CD4-positive, alpha-beta T cell treated with Interleukin-4 for 1 hour (primary cell): ENCODE measurements around the gene ACOT13.
"Not testable (repeated sequence)": the region's sequence is repeated elsewhere in the genome, so short reads cannot be mapped to it uniquely, and the experiment has no call there.

Source experiments
- DNase-seq, 2 donors: peaks; one replicate each; pipeline ENCODE4 v3.0.0-alpha.2; 2020 to 2022

The ACOT13 gene

DNA sequence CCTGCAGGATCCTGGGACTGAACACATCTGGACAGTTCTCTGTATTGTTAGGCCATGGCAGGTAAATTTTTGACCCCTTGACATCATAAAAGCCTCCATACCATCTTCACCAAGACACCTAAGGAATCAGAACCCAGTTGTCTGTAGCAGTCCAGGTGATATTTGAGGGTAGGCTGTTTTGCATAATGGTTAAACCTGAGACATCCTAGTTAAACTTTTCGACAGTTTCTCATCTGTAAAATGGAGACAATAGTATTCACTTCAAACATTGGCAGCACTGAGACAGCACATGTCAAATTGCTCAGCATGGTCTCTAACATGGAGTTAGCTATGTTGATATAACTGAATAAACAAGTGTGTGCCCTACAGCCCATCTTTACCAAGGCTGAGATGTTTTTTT lies 27.3 kb downstream of the ACOT13 start:
- DNase-seq: no peak

DNA sequence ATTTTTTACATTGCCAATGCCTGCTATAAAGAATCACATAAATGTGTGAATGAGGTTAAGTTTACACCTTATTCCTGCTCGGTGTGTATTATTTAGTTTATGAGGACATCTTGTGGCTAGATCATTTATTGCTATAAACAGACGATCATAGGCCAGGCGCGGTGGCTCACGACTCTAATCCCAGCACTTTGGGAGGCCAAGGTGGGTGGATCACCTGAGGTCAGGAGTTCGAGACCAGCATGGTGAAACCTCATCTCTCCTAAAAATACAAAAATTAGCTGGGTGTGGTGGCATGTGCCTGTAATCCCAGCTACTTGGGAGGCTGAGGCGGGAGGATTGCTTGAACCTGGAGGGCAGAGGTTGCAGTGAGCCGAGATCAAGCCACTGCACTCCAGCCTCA lies 28.8 kb downstream of the ACOT13 start:
- peak; percentile 42 to 74 for DNase-seq

DNA sequence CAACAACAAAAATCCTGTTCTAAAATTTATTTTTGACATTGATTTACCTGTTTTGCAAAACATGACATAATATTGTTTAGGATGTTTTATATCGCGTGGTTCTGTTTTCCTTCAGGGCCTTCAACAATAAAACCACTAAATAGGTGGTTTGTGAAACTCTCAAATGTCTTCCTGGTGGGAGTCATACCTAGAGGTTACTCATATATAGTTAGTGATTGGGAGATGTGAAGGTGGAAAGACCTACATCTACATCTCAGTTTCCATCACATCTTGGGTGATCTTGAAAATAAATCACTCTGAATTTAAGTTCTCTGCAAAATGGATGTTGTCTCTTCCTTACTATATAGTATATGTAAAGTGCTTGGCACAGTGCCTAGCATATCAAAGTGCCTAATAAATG lies 29.2 kb downstream of the ACOT13 start:
- DNase-seq: no peak

DNA sequence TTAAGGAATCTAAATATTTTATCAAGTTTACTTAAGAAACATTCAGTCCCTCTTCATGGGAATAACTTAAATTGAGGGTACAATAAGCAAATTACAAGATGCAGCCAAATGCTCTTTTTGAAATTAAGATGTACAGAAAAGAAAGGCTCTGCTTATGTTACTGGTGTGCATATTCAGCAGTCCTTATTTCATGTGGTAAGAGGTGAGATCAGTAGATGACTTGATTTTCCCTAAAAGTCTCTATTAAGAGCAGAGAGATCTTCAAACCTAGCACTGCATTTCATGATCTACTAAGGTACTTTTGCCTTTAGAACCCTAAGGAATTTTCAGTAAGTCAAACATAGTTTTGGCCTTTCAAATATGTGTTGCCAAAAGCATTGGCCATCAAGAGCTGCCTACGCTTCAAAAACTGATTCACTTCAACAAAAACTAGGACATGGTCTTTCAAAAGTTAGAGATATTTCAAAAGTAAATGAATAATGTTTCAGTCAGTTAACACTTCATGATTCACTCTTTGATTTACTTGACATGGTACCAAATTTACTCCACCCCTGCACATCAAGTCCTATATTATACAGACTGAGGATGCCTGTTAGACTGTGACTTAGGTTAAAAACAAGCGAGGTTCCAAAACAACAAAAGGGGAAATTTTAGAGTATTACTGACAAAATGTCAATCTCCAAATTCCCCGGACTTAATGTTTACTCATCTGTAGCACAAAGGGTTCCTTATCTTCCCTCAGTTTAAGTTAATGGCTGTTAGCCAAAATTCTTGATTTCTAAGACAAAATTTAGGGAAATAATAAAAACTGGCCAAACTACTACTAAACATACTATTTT lies 32.9 kb downstream of the ACOT13 start:
- no peak for DNase-seq

DNA sequence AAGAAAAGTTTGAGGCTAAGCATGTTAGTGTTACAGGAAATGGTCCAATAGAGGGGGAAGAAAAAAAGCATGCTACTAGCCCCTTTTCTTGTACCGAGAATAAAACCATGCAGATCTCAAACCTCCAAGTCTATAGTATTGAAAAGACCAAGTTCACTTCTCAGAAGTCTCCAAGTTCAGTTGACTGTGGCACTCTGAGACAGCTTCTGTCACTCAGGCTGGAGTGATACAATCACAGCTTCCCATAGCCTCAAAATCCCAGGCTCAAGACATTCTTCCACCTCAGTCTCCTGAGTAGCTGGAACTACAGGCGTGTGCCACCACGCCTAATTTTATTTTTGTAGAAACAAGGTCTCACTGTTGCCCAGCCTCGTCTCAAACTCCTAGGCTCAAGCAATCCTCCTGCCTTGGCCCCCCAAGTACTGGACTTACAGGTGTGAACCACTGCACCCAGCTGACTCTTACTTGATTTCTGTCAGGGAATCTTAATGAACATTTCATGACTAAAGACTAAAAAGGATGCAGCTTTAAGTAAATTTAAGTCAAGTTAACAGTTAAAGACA lies 35.9 kb downstream of the ACOT13 start:
- no peak for DNase-seq

DNA sequence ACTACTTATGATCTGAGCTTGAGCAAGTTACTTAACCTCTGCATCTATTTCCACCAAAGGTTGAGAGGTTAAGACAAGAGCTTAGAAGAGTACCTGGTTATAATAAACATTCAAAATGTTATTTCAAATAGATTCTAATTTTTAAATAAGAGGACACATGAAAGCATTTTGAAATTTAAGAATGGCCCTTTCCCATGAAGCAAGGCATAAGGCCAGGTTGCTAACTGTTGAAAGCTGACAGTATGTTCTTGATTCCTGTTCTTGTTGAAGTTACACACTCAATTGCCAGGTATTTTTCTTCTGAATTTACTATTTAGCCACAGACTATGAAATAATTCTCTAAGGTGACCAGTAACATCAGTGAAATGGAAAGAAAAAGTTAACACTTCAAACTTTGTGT lies 37.6 kb downstream of the ACOT13 start:
- no peak for DNase-seq

DNA sequence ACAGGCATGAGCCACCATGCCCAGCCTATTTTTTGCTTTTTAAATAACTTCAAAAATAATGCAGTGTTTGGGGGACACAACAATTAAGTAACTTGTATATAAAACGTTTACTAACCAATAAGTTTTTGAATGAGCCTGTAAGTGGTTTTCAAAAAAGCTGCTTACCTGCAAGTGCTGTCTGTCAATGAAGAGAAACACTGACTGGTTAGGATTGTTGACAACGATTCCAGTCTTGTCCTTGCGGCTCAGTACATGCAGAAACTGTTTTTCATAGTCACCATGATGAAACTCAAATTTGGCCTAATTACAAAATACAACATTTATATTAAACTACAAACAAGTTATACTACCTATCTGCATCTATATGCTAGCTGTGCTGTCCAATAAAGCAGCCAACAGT lies 41.7 kb downstream of the ACOT13 start:
- no peak for DNase-seq

DNA sequence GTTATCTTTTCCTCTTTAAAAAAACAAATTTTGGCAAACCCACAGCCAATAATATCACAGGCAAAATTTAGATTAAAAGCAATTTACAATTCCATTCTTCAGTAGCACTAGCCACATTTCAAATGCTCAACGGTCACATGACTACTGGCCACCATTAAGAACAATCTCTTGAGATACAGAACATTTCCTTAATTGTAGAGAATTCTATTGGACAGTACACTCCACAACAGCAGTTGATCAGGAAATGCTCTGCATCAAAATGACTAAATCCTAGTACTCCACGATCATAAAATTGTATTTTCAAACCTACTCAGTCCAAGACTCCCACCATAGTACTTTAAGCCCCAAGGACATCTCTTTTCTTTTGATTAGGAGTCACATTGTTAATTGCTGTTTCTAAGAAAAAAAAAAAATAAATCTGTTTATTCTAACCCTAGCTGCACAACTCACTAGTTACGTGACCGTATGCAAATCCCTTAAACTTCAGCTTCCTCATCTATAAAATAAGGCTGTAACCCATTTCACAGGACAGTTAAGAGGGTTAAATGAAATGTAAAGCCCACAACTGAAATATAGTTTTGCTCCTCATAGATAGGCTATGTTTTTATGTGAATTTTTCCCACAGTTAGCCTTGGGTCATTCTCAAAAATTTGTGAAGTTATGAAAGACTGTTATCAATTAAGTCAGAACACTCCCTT lies 42.3 kb downstream of the ACOT13 start:
- DNase-seq: no peak

DNA sequence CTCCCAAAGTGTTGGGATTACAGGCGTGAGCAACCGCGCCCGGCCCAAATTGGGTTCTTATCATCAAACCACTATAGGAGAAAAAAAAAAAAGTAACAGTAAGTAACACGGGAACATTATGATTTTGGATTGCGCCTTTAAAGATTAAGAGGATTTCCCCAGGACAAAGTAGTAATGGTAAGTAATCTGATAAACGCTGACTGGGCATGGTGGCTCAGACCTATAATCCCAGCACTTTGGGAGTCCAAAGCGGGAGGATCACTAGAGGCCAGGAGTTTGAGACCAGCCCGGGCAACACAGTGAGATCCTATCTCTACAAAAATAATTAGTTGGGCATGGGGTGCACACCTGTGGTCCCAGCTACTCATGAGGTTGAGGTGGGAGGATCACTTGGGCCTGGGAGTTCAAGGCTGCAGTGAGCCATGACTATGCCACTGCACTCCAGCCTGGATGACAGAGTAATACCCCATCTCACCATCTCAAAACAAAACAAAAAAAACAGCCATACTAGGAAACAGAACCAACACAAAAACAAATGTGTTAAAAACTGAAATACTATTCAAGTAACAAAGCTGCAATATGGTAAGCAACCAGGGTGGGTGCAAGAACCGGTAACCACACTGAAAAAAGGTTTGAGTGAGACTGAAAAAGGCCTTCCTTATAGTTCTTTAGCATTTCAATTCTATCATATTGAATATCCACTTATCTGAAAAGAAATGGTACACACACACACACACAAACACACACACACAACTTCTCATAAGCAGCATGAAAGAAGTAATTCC lies 43.8 kb downstream of the ACOT13 start:
- no peak for DNase-seq

DNA sequence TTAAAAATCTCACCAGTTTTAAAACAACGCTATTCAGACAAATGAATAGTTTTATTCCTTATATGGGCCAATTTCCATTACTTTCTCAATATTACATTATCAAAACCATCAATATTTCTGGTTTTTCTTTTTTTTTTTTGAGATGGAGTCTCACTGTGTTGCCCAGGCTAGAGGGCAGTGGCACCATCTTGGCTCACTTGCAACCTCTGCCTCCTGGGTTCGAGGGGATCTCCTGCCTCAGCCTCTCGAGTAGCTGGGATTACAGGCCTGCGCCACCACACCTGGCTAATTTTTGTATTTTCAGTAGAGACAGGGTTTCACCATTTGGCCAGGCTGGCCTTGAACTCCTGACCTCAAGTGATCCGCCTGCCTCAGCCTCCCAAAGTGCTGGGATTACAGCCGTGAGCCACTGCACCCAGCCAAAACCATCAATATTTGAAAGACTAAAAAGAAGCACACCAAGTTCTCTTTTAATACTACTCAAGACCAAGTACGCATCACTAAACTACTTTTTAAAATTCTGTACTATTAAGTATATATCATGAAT lies 49.8 kb downstream of the ACOT13 start:
- DNase-seq: not testable (repeated sequence)

DNA sequence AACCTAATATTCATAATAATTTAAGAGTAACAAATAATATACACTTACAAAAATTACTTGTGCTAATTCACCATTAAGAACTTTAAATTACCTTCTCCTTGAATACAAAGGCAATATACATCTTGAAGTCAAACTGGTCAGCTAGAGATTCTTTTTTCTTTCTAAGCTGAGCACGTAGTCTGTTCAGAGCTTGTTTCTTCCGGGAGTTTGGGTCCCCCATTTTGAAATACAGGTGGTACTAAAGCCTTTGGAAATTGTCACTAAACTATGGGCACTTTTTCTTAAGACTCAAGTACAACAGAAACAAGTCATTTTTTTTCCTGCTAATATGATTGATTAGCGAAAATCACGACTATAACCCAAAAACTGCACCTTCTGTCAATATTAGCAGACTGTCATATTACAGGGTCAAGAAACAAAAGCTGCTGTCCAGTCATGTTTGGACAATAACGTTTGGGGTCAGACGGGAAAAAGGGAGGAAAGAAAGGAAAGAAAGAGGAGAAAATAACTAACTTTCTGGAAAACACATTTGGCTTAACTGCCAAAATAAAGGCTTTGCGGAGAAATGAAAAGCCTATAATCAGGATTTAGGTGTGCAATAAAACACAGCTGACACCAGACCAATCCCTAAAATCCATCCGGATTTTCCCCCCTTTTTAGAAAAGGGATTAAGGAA lies 51.7 kb downstream of the ACOT13 start:
- peak in 1 of 2 donors; percentile 42 for DNase-seq

DNA sequence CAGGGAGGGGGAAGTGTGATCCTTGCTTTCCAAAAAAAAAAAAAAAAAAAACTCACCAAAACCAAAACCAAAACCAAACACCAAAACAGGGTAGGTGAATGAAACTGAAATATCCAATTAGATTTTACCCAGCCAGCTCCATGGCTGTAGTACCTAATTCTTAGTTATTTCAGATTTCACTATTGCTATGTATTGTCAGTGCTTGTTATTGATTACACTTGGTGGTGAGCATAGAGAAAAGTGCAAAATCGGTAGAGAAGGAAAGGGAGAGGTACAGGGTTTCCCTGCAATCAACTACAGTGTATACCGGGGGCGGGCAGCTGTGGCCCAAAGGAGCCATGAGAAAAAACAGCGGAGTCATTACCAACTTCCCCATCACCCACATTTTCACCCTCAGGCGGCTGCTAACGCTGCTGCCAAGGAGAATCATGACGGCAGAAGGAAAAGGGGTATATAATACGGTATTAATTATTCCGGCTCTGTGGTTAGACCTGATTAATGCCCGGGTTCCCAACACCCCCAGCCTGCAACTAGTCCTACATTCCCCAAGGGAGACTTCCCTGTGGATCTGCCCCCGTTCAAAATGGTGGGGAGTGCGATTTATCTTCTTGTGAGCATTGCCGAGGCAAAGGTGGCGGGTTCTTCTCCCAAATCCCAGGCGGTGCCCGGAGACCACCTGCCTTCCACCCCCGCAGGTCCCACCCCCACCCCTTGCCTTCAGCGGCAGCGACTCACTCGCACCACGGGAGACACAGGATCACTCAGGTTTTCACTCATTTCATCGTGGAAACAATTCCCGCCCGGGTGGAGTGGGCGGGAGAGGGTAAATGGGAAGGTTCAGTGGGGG lies 52.5 kb downstream of the ACOT13 start, which contains the start of gene C6orf62:
Gene C6orf62, minus strand, starts transcription at position 30 of the 847 bp plus-strand sequence. CDS start 486 bp downstream, outside the sequence.
- peak; percentile 52 to 60 for DNase-seq

DNA sequence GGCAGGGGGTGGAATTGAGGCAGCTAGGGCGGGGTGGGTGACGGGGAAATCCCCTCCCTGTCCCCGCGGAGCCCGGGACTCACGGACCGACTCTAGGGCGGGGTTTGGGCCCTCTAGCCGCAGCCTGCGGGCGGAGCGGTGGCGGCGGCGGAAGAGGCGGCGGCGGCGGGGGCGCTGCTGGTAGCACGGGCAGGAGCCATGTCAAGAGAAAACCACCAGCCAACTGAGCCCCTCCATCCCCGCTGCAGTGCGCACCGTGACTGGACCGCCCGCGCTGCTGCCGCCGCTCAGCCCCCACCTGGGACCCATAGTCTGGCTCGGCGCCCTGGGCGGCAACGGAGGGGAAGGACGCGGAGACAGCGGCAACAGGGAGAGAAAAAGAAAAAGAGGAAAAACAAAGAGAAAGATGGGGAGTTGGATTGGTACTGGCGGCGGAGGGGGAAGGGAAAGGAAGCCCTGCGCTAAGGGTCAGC lies 53.3 kb downstream of the ACOT13 start:
- peak; percentile 84 to 87 for DNase-seq

DNA sequence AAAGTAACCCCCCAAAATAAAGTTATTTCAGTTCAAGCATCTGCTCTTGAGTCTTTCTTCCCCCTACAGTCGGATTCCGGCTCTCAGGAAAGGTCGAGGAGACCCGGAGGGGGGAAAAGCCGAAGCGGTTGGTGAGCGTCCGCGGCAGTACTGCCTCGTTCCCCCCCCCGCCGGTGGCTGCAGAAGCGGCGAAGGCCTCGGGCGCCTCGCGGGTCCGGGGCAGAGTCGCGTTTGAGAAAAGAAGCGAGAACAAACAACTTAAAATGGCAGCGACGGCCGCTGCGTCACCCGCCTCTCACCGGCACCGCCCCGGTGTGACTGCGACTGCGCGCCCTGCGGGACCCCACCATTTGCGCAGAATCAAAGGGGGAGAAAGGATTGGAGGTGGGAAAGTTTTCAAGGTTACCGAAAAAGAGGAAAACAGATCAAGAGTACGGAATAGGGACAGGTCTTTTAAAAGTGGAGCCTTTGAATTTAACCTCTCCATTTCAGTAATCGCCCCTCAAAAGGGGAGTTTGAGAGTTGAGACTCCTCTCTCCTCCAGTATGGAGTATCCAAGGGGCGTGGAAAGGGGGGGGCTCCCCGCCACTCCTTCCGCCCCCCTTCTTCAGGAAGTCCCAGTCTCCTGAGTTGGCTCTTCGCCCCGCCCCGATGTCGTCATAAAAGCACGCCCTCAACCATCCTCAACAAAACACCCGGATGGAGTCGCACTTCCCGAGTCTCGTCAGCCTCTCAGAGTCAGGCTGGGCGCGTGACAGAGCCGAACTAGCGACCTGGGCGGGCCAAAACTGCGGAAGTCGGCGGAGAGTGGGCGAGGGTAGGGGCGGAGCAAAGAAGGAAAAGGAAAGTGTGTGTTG lies 54.0 kb downstream of the ACOT13 start:
- peak; percentile 100 for DNase-seq

DNA sequence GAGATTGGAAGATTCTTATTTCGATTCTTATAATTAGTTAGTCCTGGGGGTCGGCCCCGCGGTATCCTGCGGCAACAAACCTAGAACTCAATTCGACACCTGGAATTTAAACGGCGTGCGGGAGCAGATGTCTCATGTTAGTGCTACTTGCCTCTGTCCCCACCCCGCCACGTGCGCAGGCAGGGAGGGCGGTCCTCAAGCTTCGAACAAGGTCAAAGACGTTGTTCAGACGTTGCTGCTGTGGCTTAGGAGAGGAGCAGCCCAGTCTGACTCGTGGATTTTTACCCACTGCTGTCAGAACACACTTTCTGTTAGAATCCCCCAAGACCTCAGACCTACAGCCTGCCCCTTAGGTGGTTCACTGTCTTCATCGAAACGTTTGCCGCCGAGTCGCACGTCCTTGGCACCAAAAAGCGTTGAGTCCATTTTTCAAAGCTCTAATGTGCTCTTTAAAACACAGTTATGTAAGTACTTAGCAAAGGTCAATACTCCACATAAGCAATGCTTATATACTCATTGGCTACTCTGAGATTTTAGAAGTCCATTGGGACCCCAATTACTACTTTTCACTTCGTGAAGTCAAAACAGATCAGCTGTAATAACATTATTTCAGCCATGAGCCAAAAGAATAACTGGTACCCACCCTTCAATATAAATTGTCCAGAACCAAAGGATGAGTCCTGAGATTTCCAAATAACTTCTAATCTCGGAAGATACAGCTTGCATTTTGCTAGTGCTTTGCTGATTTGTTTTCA lies 54.8 kb downstream of the ACOT13 start:
- peak in 1 of 2 donors; percentile 88 for DNase-seq

DNA sequence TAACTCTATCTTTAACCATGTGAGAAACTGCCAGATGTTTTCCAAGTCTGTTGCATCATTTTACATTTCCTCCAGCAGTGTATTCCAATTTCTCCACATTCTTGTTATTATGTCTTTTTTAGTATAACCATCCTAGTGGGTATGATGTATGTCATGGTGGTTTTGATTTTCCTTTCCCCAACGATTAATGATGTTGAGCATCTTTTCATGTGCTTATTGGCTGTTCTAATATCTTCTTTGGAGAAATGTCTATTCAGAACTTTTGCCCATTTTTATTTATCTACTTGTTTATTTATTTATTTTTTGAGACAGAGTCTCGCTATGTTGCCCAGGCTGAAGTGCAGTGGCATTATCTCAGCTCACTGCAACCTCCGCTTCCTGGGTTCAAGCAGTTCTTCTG lies 56.4 kb downstream of the ACOT13 start:
- DNase-seq: no peak

DNA sequence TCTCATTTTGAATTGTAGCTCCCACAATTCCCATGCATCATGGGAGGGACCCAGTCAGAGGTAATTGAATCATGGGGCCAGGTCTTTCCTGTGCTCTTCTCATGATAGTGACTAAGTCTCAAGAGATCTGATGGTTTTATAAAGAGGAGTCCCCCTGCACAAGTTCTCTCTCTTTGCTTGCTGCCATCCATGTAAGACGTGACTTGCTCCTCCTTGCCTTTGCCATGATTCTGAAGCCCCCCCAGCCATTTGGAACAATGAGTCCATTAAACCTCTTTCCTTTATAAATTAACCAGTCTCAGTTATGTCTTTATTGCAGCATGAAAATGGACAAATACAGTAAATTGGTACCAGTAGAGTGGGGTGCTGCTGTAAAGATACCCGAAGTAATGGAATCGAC lies 63.8 kb downstream of the ACOT13 start:
- not testable (repeated sequence) for DNase-seq

DNA sequence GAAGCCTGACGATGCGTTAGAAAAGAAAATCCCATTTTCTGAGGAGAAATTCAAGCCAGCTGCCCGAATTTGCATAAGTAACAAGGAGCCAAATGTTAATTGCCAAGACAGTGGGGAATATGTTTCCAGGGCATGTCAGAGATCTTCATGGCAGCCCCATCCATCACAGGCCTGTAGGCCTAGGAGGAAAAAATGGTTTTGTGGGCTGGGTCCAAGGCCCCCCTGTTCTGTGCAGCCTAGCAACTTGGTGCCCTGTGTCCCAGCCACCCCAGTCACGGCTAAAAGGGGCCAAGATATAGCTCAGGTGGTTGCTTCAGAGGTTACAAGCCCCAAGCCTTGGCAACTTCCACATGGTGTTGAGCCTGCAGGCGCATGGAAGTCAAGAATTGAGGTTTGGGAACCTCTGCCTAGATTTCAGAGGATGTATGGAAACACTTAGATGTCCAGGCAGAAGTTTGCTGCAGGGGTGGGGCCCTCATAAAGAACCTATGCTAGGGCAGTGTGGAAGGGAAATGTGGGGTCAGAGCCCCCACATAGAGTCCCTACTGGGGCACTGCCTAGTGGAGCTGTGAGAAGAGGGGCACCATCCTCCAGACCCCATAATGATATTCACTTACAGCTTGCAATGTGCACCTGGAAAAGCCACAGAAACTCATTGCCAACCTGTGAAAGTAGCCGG lies 64.7 kb downstream of the ACOT13 start:
- DNase-seq: not testable (repeated sequence)

DNA sequence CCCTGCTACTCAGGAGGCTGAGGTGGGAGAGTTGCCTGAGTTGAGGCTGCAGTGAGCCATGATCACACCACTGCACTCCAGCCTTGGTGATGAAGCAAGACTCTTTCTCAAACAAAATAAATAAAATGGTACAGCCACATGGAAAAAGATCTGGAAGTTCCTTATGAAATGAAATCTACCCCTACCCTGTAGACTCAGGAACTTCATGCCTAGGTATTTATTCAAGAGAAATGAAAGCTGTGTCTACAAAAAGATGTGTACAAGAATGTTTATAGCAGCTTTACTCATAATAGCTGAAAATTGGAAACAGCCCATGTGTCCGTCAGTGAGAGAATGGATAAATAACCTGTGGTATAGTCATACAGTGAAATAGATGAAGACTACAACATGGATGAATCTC lies 67.3 kb downstream of the ACOT13 start:
- DNase-seq: no peak
